Embryonic facial prominence (tissue), 1 donor: ENCODE measurements around the gene APLP2.
"Not testable (repeated sequence)": the region's sequence is repeated elsewhere in the genome, so short reads cannot be mapped to it uniquely, and the experiment has no call there.

Experiments used
- DNase-seq: peaks from one replicate; pipeline ENCODE4 v3.0.0-alpha.2; 2016; ENCODE audit errors: extremely low spot score

APLP2 gene

GRCh38 chr11:130069659-130070108, at the start of gene APLP2:
Gene APLP2, plus strand, starts transcription at chr11:130069894. Its CDS starts 84 bp downstream, at chr11:130069978.
- peak; percentile 98 for DNase-seq

- DNase-seq = no peak
Measured at GRCh38 chr11:130020323-130020722, 49.4 kb upstream of the APLP2 start.

- not testable (repeated sequence) for DNase-seq
Measured at GRCh38 chr11:130021606-130022005, 48.1 kb upstream of the APLP2 start.

GRCh38 chr11:130022799-130023198, 46.9 kb upstream of the APLP2 start:
- no peak for DNase-seq

GRCh38 chr11:130023204-130023603, 46.5 kb upstream of the APLP2 start:
- no peak for DNase-seq

- no peak for DNase-seq
Measured at GRCh38 chr11:130024361-130024760, 45.3 kb upstream of the APLP2 start.

GRCh38 chr11:130025371-130025770, 44.3 kb upstream of the APLP2 start:
- DNase-seq = no peak

GRCh38 chr11:130029137-130029536, 40.6 kb upstream of the APLP2 start:
- no peak for DNase-seq

GRCh38 chr11:130031056-130031455, 38.6 kb upstream of the APLP2 start:
- no peak for DNase-seq

GRCh38 chr11:130031945-130032344, 37.7 kb upstream of the APLP2 start:
- DNase-seq = no peak

- no peak for DNase-seq
Measured at GRCh38 chr11:130032931-130033330, 36.8 kb upstream of the APLP2 start.

- DNase-seq = no peak
Measured at GRCh38 chr11:130034236-130034635, 35.5 kb upstream of the APLP2 start.

- DNase-seq = no peak
Measured at GRCh38 chr11:130037058-130037457, 32.6 kb upstream of the APLP2 start.

- DNase-seq = no peak
Measured at GRCh38 chr11:130037881-130038585, 31.7 kb upstream of the APLP2 start.

- no peak for DNase-seq
Measured at GRCh38 chr11:130040281-130040940, 29.3 kb upstream of the APLP2 start.

- DNase-seq = no peak
Measured at GRCh38 chr11:130042093-130042591, 27.6 kb upstream of the APLP2 start.

- DNase-seq = no peak
Measured at GRCh38 chr11:130043575-130043974, 26.1 kb upstream of the APLP2 start.

GRCh38 chr11:130047141-130047540, 22.6 kb upstream of the APLP2 start:
- no peak for DNase-seq

GRCh38 chr11:130049328-130049771, 20.3 kb upstream of the APLP2 start:
- no peak for DNase-seq

GRCh38 chr11:130050257-130050656, 19.4 kb upstream of the APLP2 start:
- DNase-seq = no peak

- no peak for DNase-seq
Measured at GRCh38 chr11:130051082-130051481, 18.6 kb upstream of the APLP2 start.

GRCh38 chr11:130052567-130052966, 17.1 kb upstream of the APLP2 start:
- DNase-seq = no peak

GRCh38 chr11:130054966-130055365, 14.7 kb upstream of the APLP2 start:
- DNase-seq = no peak
